NB4 (cell line): ENCODE results near the gene WHAMM.

Source experiments
- MAX ChIP-seq: IDR thresholded peaks from 2 replicates; pipeline ENCODE4 v1.6.1; 2011; ENCODE audit warnings: low read depth, low read length
- MYC ChIP-seq: IDR thresholded peaks from 2 replicates; pipeline ENCODE4 v1.6.1; 2011; ENCODE audit warnings: low read depth, low read length
- POLR2A ChIP-seq: IDR thresholded peaks from 2 replicates; pipeline ENCODE4 v1.6.1; 2011; ENCODE audit warnings: mild to moderate bottlenecking; ENCODE audit not compliant: insufficient read length; ENCODE audit errors: extremely low read depth
- TF ChIP-seq, protein P1 (sequence below): IDR thresholded peaks from one replicate; pipeline ENCODE4 v1.5.1; 2012; ENCODE audit warnings: low read depth, low read length

DNA sequence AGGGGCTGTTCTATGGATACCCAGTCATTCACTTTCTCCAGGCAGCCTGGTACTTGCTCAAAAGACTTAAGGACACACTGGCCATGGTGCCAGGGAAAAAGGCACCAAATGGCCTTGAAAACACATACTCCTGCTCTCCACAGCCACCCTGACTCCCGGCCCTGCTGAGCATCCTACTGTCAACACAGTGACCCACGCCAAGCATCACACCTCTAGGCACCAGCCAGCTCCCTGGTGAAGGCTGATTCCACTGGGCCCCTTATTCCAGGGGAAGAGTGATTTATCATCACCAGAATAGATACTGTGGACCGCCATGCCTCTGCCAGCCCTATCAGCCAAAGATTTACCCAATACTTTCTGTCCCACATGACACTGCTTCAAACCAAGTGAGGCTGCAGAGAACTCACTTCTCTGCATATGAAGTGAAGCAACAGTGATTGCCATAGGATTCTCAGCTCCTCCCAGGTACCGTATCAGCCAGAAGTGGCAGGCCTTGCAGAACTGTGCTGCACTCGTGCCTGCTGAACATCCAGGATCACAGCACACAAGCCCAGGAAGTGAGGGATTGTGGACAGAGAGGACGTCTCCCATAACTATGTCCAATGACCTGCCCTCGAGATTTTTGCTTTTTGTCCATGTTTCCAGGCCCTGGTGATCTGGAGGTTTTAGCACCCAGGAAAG lies 63.7 kb downstream of the WHAMM start:
- TF ChIP-seq, protein P1, sequence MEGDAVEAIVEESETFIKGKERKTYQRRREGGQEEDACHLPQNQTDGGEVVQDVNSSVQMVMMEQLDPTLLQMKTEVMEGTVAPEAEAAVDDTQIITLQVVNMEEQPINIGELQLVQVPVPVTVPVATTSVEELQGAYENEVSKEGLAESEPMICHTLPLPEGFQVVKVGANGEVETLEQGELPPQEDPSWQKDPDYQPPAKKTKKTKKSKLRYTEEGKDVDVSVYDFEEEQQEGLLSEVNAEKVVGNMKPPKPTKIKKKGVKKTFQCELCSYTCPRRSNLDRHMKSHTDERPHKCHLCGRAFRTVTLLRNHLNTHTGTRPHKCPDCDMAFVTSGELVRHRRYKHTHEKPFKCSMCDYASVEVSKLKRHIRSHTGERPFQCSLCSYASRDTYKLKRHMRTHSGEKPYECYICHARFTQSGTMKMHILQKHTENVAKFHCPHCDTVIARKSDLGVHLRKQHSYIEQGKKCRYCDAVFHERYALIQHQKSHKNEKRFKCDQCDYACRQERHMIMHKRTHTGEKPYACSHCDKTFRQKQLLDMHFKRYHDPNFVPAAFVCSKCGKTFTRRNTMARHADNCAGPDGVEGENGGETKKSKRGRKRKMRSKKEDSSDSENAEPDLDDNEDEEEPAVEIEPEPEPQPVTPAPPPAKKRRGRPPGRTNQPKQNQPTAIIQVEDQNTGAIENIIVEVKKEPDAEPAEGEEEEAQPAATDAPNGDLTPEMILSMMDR, result no peak
- TF ChIP-seq POLR2A (no peak), MYC (no peak), MAX (no peak)
